ENCODE data around the gene NACC1. TPM values are rescaled to one million over a fixed set of nuclear protein-coding genes. Genes with fewer than 3 reads are reported as not detected.

The NACC1 gene
- total RNA-seq, 4 donors from 2014 or later: 13.4 to 47.6 (median 35.3) TPM

DNA sequence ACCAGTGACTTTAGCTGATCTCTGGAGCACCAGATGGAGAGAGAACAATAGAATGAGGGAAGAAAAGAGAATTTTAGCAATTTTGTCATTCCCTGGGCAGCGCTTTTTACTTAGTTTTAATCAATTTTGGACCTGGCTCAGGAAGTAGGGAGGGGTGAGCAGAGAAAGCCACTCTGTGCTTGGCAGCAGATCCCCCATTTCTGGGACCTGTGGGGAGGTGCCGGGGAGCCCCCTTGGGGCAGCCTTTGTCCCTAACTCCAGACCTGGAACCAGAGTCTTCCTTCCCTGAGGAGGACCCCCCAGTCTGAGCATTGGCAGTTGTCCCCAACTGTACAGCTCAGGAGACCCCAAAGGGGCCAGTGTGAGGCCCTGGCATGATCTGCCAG is 25.9 kb upstream of the NACC1 start:
- no peak for DNase-seq (ENCODE audit: low spot score in 2 of 2)
- Histone ChIP-seq H3K27me3 (no peaks in the 10 kb centered on the region), H3K9me3 (no peaks in the 10 kb centered on the region), H3K4me1 (peaks cover 76% of the 10 kb centered on the region), H3K4me3 (no peak overlapping the region), H3K36me3 (peaks cover 26% of the 10 kb centered on the region), H3K27ac (peak overlapping the region; percentile 70)
- TF ChIP-seq EP300 (IDR thresholded peaks at IDR 0.05): no peak
- no peak for TF ChIP-seq POLR2A (IDR thresholded peaks at IDR 0.05)
- TF ChIP-seq, protein P1, sequence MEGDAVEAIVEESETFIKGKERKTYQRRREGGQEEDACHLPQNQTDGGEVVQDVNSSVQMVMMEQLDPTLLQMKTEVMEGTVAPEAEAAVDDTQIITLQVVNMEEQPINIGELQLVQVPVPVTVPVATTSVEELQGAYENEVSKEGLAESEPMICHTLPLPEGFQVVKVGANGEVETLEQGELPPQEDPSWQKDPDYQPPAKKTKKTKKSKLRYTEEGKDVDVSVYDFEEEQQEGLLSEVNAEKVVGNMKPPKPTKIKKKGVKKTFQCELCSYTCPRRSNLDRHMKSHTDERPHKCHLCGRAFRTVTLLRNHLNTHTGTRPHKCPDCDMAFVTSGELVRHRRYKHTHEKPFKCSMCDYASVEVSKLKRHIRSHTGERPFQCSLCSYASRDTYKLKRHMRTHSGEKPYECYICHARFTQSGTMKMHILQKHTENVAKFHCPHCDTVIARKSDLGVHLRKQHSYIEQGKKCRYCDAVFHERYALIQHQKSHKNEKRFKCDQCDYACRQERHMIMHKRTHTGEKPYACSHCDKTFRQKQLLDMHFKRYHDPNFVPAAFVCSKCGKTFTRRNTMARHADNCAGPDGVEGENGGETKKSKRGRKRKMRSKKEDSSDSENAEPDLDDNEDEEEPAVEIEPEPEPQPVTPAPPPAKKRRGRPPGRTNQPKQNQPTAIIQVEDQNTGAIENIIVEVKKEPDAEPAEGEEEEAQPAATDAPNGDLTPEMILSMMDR (IDR thresholded peaks at IDR 0.05): no peak
- no peak for TF ChIP-seq POLR2AphosphoS5 (IDR thresholded peaks at IDR 0.05)
- 50% methylated on average over 2 of the region's 2 CpGs for WGBS

DNA sequence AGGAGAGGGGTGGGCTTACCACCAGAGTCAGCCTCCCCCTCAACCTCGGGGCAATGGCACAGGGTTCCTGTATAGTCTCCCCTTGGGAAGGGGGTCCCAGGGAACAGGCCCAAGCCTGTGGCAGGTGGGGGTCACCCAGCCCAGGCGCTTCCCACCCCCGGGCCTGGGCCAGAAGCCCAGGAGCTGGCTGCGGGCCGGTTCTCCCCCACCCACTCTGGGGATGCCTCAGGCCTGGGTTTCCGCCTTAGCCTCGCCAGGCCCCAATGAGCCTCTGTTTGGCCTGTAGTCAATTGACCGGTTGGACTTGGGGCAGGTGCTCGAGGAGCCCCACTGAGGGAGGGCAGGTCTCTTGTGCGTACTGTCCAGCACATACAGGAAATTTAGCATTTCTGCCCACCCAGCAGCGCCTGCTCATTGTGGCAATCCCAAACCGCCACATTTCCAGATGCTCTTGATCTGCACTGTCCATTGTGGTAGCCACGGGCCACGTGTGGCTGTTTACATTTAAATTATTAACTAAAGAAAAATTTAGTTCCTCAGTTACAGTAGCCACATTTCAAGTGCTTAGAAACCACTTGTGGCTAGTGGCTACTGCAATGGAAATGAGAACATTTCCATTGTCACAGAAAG is 25.3 kb upstream of the NACC1 start:
- WGBS: 34% methylated on average over 9 of the region's 14 CpGs
- Histone ChIP-seq H3K27me3 (no peaks in the 10 kb centered on the region), H3K4me3 (no peak overlapping the region), H3K4me1 (peaks cover 82% of the 10 kb centered on the region), H3K27ac (peak overlapping the region; percentile 70), H3K9me3 (no peaks in the 10 kb centered on the region), H3K36me3 (peaks cover 22% of the 10 kb centered on the region)
- DNase-seq (ENCODE audit: low spot score in 2 of 2): no peak
- no peak for TF ChIP-seq POLR2A (IDR thresholded peaks at IDR 0.05)
- TF ChIP-seq EP300 (IDR thresholded peaks at IDR 0.05): no peak

DNA sequence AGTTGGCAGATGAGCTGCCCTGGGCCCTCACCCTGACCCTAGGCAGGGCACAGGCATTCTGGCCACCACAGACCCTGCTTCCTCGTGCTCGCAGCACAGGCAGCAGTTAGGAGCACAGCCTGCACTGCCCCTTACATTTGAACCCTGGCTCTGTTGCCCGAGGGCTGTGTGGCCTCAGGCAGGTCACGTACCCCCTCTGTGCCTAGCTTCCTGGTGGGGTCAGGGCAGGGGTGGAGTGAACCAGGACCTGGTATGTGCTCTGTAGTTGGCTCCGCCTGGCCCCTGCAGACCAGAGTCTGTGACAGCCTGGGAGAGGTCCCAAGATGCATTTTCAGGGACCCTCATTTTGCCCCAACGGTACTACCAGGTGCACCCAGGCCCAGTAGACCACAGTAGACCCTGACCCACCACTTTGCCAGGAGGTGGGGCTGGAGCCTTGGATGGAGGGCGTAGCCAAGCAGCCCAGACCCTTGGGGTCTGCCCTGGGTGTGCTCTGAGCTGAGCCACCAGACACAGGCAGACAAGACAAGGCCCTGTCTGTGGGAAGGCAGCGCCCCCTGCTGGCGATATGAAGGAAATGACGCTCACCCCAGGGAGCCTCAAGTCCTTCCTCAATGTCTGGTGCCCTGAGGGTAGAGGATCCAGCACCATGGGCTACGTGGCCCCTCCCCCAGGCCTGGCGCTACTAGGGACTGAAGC is 24.5 kb upstream of the NACC1 start:
- WGBS: 58% methylated on average over 8 of the region's 12 CpGs
- Histone ChIP-seq H3K27ac (peak overlapping the region; percentile 70), H3K27me3 (no peaks in the 10 kb centered on the region), H3K9me3 (no peaks in the 10 kb centered on the region), H3K36me3 (peaks cover 22% of the 10 kb centered on the region), H3K4me3 (no peak overlapping the region), H3K4me1 (peaks cover 90% of the 10 kb centered on the region)
- peak; percentile 93 to 95 for DNase-seq (ENCODE audit: low spot score in 2 of 2)
- TF ChIP-seq, protein P1 (IDR thresholded peaks at IDR 0.05): peak; percentile 86 to 93
- no peak for TF ChIP-seq POLR2AphosphoS5 (IDR thresholded peaks at IDR 0.05)

DNA sequence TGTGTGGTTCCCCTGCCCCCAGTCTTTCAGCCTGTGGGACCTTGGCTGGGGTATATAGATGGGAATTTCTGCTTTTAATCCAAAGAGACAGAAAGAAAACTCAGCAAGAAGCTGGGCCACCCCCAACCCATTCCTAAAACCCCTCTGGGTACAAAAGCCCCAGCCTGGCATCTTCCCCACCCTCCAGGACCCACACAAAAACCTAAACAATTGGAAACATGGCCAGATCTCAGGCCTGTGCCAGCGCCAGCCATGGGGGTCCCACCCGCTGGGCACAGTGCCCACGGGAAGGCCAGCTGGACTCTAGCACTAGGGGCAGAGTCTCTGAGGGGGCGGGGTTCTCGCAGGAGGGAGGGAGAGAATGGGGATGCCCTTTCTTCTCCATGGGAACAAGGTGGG is 24.0 kb upstream of the NACC1 start:
- Histone ChIP-seq H3K4me1 (peaks cover 95% of the 10 kb centered on the region), H3K36me3 (peaks cover 22% of the 10 kb centered on the region), H3K9me3 (no peaks in the 10 kb centered on the region), H3K27ac (no peak overlapping the region), H3K27me3 (no peaks in the 10 kb centered on the region), H3K4me3 (no peak overlapping the region)
- 49% methylated on average over 5 of the region's 5 CpGs for WGBS
- TF ChIP-seq, protein P1 (IDR thresholded peaks at IDR 0.05): peak in 1 of 2 donors; percentile 1
- TF ChIP-seq POLR2AphosphoS5 (IDR thresholded peaks at IDR 0.05): no peak
- no peak for DNase-seq (ENCODE audit: low spot score in 2 of 2)

DNA sequence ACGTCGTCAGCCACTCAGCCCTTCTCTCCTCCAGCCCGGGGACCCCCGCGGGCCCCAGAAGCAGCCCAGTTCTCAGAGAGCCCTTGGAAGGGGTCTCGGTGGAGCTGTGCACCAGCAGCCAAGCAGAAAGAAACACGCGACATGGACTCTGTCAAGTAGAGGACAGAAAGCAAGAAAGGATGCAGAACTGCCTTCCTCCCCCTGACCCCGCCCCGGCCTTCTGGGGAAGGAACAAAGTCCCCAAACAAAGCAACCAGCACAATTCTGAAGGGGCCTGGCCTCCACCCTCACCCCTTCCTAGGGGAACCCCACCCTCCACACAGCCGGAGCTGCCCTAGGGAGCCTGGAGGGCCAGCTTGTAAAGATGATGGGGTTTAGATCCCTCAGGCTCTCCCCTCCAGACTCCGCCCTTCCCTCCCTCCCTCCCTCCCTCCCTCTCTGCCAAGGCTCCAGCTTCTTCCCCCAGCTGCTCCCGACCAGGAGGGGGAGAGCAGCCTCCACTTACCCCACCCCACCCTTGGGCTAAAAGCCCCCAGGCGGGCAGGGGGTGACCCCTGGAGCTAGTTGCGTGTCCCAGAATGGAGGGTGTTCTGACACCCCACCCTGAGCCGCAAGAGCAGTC is 23.2 kb upstream of the NACC1 start:
- DNase-seq (ENCODE audit: low spot score in 2 of 2): no peak
- Histone ChIP-seq H3K36me3 (peaks cover 17% of the 10 kb centered on the region), H3K9me3 (no peaks in the 10 kb centered on the region), H3K4me1 (peaks cover 95% of the 10 kb centered on the region), H3K27ac (no peak overlapping the region), H3K27me3 (no peaks in the 10 kb centered on the region), H3K4me3 (peak overlapping the region; percentile 53)
- 62% methylated on average over 11 of the region's 16 CpGs for WGBS
- TF ChIP-seq POLR2A (IDR thresholded peaks at IDR 0.05) (no peak), EP300 (IDR thresholded peaks at IDR 0.05) (no peak)

DNA sequence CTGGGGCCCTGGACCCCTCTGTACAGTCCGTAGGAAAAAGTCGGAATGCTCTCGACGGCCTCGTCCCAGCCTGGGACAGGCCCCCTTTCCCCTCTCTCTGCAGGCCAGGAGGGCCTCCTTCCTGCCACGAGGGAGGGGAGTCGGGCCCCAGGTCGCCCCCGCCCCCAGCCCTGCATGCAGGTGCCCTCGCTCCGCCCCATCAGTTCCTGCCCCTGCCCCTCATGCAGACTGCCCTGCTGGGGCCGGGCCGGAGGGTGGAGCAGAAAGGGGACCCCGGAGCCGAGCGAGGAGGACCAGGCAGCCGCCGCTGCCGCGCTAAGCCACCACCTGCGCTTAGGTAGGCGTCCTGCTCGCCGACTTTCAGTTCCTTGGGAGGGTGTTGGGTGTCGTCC is 22.7 kb upstream of the NACC1 start:
- DNase-seq (ENCODE audit: low spot score in 2 of 2): no peak
- TF ChIP-seq POLR2A (IDR thresholded peaks at IDR 0.05): no peak
- TF ChIP-seq EP300 (IDR thresholded peaks at IDR 0.05): no peak
- no peak for TF ChIP-seq POLR2AphosphoS5 (IDR thresholded peaks at IDR 0.05)
- TF ChIP-seq, protein P1 (IDR thresholded peaks at IDR 0.05): no peak
- Histone ChIP-seq H3K4me3 (peak overlapping the region; percentile 53), H3K27ac (peak overlapping the region; percentile 7), H3K4me1 (peaks cover 90% of the 10 kb centered on the region), H3K36me3 (peaks cover 12% of the 10 kb centered on the region), H3K9me3 (no peaks in the 10 kb centered on the region), H3K27me3 (no peaks in the 10 kb centered on the region)
- WGBS: 56% methylated on average over 14 of the region's 25 CpGs
